ENCODE data around the gene PLD1.

DNA sequence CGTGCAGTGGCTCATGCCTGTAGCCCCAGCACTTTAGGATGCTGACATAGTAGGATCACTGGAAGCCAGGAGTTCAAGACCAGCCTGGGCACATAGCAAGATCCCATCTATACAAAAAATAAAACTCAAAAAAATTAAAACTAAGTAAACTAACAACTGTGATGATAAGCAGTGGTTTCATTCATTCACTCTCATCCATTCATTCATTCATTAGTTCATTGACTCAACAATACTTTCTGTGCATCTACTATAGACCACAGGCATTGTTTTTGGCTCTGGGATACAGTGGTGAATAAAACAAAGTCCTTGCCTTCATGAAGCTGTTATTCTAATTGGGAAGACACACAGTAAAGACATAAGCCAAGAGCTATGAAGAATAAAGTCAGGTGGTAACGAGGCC lies 25.3 kb upstream of the PLD1 start:
- no peak for TF ChIP-seq POLR2AphosphoS5 (IDR thresholded peaks at IDR 0.05; ENCODE audit: low read depth)
- TF ChIP-seq, protein P1, sequence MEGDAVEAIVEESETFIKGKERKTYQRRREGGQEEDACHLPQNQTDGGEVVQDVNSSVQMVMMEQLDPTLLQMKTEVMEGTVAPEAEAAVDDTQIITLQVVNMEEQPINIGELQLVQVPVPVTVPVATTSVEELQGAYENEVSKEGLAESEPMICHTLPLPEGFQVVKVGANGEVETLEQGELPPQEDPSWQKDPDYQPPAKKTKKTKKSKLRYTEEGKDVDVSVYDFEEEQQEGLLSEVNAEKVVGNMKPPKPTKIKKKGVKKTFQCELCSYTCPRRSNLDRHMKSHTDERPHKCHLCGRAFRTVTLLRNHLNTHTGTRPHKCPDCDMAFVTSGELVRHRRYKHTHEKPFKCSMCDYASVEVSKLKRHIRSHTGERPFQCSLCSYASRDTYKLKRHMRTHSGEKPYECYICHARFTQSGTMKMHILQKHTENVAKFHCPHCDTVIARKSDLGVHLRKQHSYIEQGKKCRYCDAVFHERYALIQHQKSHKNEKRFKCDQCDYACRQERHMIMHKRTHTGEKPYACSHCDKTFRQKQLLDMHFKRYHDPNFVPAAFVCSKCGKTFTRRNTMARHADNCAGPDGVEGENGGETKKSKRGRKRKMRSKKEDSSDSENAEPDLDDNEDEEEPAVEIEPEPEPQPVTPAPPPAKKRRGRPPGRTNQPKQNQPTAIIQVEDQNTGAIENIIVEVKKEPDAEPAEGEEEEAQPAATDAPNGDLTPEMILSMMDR (IDR thresholded peaks at IDR 0.05; ENCODE audit: insufficient read depth, low read length) = no peak
- TF ChIP-seq GABPA (IDR thresholded peaks at IDR 0.05; ENCODE audit: low read depth) = no peak
- TF ChIP-seq SPI1 (IDR thresholded peaks at IDR 0.05; ENCODE audit: borderline replicate concordance, low read depth) = no peak
- TF ChIP-seq, protein P2, sequence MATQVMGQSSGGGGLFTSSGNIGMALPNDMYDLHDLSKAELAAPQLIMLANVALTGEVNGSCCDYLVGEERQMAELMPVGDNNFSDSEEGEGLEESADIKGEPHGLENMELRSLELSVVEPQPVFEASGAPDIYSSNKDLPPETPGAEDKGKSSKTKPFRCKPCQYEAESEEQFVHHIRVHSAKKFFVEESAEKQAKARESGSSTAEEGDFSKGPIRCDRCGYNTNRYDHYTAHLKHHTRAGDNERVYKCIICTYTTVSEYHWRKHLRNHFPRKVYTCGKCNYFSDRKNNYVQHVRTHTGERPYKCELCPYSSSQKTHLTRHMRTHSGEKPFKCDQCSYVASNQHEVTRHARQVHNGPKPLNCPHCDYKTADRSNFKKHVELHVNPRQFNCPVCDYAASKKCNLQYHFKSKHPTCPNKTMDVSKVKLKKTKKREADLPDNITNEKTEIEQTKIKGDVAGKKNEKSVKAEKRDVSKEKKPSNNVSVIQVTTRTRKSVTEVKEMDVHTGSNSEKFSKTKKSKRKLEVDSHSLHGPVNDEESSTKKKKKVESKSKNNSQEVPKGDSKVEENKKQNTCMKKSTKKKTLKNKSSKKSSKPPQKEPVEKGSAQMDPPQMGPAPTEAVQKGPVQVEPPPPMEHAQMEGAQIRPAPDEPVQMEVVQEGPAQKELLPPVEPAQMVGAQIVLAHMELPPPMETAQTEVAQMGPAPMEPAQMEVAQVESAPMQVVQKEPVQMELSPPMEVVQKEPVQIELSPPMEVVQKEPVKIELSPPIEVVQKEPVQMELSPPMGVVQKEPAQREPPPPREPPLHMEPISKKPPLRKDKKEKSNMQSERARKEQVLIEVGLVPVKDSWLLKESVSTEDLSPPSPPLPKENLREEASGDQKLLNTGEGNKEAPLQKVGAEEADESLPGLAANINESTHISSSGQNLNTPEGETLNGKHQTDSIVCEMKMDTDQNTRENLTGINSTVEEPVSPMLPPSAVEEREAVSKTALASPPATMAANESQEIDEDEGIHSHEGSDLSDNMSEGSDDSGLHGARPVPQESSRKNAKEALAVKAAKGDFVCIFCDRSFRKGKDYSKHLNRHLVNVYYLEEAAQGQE (IDR thresholded peaks at IDR 0.05; ENCODE audit: insufficient replicate concordance, low read depth) = no peak

Measured in HL-60 (cell line).